AG04449 (cell line): Measurements from ENCODE around the gene CIPC.

Experiments used
- CTCF ChIA-PET: fragments of 350-600 bp; formaldehyde crosslinking; extraction: SDS; loops from one replicate; lab custom pipeline; 2021; ENCODE audit warnings: antibody characterized with exemption; lab: Yijun Ruan, JAX
- POLR2A ChIA-PET: fragments of 400-600, 350-600 bp; formaldehyde crosslinking; extraction: SDS; loops from one replicate; lab custom pipeline; 2020; ENCODE audit warnings: antibody characterized with exemption, inconsistent platforms; lab: Yijun Ruan, JAX
- DNase-seq: peaks from one replicate; pipeline ENCODE4 v3.0.0-alpha.2; 2010; ENCODE audit warnings: low read depth, low spot score
- H3K4me3 ChIP-seq: 2 replicates; pipeline ENCODE4 v1.5.1; 2011; ENCODE audit warnings: low read depth, mild to moderate bottlenecking, control low read depth, low read length
- TF ChIP-seq, protein P1 (sequence below): IDR thresholded peaks from one replicate; pipeline ENCODE4 v1.5.1; 2011; ENCODE audit warnings: mild to moderate bottlenecking, moderate library complexity, low read length, control low read depth, inconsistent platforms; ENCODE audit not compliant: insufficient read depth; ENCODE audit errors: missing control alignments

CIPC gene

DNA sequence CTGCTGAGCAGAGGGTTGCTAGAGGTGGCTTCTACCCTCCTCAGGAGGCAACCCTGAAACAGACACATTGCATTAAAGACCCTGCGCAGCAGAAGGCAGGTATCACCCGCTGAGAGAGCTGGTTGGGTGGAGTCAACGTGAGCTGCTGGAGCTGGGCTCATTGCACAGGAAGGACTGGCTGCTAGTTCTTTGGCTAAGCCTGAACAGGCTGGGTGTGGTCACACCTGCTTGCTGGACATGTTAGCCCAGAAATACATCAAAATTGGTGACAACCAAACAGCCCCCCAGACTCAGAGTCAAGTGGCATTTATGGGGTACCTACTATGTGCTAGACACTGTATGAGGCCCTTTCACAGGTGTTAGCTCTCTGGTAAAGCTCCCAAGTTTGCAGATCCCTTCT, 35.8 kb upstream of the CIPC start:
- no peak for DNase-seq

DNA sequence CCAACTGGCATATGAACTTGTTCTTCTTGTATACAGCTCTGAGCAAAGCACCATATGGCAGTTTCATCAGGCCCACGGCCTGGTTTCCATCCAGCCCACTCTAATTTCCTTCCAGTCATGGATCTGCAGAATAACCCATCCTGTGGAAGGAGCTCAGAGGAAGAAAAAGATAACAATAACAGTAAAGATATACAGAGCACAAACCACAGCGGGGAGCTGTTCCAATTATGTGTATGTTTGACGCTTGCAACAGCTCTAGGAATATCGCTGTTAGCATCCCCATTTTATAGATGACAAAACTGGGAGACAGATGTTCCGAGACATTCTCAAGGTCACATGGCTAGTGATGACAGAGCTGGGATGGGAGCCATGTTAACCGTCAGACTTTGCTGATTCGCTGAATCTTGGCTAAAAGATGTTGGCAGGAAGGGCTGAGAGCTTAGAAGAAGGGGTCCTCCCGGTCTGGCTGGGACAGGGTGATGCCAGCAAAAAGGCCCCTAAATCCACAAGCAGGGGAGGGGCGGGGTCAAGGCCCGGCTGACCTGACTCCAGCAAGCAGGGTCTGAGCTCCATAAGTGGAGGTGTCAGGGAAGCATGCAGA, 34.4 kb upstream of the CIPC start:
- ChIA-PET POLR2A (interaction anchor here (0.5 to 0.9 kb wide), 2 partner anchors 35 to 40 kb away, joined by 3 to 4 read pairs; no protein-coding TSS in a partner anchor), CTCF (interaction anchor here (0.9 to 30.5 kb wide), 12 partner anchors 8 to 193 kb away, joined by 3 to 1142 read pairs (median 4); partner anchors contain the start of gene IRF2BPL)
- H3K4me3 ChIP-seq: no peak overlapping the region
- no peak for DNase-seq
- TF ChIP-seq, protein P1, sequence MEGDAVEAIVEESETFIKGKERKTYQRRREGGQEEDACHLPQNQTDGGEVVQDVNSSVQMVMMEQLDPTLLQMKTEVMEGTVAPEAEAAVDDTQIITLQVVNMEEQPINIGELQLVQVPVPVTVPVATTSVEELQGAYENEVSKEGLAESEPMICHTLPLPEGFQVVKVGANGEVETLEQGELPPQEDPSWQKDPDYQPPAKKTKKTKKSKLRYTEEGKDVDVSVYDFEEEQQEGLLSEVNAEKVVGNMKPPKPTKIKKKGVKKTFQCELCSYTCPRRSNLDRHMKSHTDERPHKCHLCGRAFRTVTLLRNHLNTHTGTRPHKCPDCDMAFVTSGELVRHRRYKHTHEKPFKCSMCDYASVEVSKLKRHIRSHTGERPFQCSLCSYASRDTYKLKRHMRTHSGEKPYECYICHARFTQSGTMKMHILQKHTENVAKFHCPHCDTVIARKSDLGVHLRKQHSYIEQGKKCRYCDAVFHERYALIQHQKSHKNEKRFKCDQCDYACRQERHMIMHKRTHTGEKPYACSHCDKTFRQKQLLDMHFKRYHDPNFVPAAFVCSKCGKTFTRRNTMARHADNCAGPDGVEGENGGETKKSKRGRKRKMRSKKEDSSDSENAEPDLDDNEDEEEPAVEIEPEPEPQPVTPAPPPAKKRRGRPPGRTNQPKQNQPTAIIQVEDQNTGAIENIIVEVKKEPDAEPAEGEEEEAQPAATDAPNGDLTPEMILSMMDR: no peak

More for the DNA sequence above, 35.8 kb upstream of the CIPC start:
- TF ChIP-seq, protein P1: no peak
- H3K4me3 ChIP-seq: no peak overlapping the region
- ChIA-PET POLR2A (interaction anchor here (0.9 kb wide), 1 partner anchor 144 kb away, joined by 3 read pairs; no protein-coding TSS in a partner anchor), CTCF (interaction anchor here (2.3 to 30.5 kb wide), 4 partner anchors 9 to 191 kb away, joined by 9 to 1142 read pairs (median 550); no protein-coding TSS in a partner anchor)

DNA sequence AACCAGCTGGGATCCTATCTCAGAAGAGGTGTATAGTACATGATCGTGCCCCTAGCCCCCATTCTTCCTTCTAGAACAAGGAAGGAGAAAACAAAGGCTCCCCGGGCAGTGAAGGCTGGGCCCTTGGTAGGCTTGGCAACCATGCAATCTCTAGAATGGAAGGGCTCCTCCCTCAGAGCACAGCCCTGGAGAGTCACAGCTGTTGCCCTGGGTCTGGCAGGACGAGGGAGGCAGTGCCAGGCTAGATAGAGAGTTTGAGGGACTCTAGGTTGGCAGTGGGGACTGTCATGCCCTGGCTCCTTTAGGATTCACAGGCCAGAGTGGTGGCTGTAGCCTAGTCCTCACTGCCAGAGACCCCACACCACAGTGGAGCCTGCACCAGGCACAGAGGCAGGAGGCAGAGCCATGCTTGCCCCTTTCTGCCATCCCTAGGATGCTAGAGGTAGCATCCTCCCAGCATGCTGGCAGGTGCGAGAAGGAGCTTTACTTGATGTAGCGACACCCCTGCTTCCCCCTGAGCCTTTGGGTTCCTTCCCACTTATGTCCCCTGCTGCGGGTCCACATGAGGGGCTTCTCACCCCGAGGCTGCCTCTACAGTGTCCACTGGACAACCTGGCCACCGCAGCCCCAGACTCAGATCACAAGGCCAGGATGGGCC, 33.4 kb upstream of the CIPC start:
- DNase-seq: no peak
- no peak overlapping the region for H3K4me3 ChIP-seq
- TF ChIP-seq, protein P1: no peak
- ChIA-PET CTCF (interaction anchor here (1.1 to 30.5 kb wide), 10 partner anchors 10 to 194 kb away, joined by 3 to 1142 read pairs (median 4); no protein-coding TSS in a partner anchor), POLR2A (interaction anchor here (0.9 kb wide), 1 partner anchor 41 kb away, joined by 3 read pairs; no protein-coding TSS in a partner anchor)

DNA sequence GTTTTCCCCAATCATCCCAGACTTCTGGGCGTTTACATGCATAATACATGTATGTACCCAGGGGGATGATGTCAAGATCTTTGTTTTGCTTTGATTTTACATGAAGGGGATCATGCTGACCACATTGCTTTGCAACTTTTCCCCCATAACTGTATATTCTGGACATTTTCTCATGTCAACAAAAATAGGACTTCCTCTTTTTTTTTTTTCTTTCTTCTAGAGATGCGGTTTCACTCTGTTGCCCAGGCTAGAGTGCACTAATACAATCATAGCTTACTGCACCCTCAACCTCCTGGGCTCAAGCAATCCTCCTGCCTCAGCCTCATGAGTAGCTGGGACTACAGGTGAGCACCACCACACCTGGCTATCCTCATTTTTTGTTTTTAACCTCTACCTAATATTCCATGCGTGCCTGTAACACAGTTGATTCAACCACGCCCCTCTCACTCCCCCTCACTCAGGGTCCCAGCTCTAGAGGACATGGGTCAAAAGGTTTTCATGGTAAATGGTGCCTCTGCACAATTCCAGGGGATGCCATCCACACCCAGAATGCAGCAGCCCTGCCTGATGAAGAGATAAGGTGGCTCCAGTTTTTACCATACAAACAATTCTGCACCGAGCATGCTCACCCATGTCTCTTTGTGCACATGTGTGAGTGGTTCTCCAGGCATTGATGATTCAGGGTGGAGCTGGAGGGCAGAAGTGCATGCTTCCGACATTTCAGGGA, 32.0 kb upstream of the CIPC start:
- H3K4me3 ChIP-seq: no peak overlapping the region
- ChIA-PET CTCF (interaction anchor here (0.7 to 30.5 kb wide), 8 partner anchors 10 to 195 kb away, joined by 3 to 1142 read pairs (median 4); no protein-coding TSS in a partner anchor), POLR2A (no interaction called here)
- DNase-seq: no peak
- TF ChIP-seq, protein P1: no peak

DNA sequence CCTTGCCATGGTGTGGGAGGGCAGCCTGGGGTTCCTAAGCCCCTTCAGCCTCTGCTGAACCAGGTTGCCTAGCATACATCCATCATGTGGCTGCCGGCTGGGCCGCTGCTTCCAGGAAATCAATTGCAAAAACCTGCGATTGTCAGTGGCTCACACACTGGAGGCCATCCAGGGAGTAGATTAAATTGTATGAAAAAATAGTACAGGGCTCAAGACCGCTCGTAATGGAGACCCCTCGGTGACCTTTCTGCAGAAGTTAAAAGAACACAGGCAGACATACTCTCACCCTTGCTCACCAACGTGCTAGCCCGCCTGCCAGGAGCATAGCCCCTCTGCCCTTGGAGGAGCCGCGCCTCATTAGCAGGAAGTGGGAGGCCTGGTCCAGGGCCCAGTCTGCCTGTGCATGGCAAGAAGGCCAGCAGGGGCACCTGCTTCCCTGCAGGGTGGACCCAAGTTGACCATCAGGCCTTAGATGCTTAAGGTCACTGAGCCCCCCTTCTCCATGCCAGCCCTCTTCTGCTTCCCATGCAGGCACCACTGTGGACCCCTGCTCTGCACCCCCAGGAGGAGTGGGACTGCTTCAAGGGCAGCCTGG, 31.4 kb upstream of the CIPC start:
- DNase-seq: no peak

More for the DNA sequence above, 31.4 kb upstream of the CIPC start:
- TF ChIP-seq, protein P1: no peak
- ChIA-PET POLR2A (no interaction called here), CTCF (interaction anchor here (0.7 to 30.5 kb wide), 9 partner anchors 11 to 196 kb away, joined by 3 to 1142 read pairs (median 7); no protein-coding TSS in a partner anchor)
- H3K4me3 ChIP-seq: no peak overlapping the region
